Activated effector memory CD4-positive, alpha-beta T cell treated with Interleukin-2 at 50 U/mL for 16 hours (primary cell): ENCODE data around the gene CNNM3.
"Not testable (repeated sequence)": the region's sequence is repeated elsewhere in the genome, so short reads cannot be mapped to it uniquely, and the experiment has no call there.

Experiments used
- DNase-seq: peaks from one replicate; pipeline ENCODE4 v3.0.0-alpha.2; 2020

CNNM3 gene

DNA sequence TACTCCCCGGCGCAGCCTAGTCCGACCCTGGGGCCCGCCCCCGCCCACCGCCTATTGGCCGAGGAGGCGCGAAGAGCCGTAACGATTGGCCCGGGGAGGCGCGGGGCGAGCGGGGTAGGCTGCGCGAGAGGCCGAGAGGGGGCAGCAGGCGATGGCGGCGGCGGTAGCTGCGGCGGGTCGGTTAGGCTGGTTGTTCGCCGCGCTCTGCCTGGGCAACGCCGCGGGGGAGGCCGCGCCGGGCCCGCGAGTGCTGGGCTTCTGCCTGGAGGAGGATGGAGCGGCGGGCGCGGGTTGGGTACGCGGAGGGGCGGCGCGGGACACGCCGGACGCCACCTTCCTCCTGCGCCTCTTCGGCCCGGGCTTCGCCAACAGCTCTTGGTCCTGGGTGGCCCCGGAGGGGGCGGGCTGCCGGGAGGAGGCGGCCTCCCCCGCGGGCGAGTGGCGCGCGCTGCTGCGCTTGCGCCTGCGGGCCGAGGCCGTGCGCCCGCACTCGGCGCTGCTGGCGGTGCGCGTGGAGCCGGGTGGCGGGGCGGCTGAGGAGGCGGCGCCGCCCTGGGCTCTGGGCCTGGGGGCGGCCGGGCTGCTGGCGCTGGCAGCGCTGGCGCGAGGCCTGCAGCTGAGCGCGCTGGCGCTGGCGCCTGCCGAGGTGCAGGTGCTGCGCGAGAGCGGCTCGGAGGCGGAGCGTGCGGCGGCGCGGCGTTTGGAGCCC, at the start of gene CNNM3:
Gene CNNM3, plus strand, starts transcription at position 142 of the 709 bp plus-strand sequence. Its CDS starts 10 bp downstream, at position 152.
- peak; percentile 94 for DNase-seq

- DNase-seq, result no peak
These were observed 48.8 kb upstream of the CNNM3 start for GRCh38 chr2:96767135-96767871.

DNA sequence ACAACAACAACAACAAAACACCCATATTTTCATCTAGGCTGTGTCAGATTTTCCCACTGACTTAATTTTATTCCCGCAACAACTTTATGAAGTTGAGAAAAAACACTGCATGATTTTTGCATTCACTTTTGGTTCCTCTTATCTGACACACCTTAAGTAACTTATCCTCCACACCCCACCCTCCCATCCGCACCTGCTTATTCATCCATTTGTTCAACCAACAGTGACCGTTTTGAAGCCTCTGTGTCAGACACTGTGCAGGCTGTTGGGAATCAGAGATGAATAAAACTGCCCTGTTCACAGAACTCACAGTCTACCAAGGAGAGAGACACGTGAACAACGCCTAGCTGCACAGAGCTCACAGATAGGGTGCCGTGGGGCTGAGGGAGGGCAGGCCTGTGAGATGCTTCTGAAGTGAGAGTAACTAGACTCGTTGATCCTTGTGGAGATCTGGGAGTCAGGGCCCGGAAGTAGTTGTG, 47.9 kb upstream of the CNNM3 start:
- no peak for DNase-seq

GRCh38 chr2:96769814-96770213, 46.3 kb upstream of the CNNM3 start:
- no peak for DNase-seq

DNA sequence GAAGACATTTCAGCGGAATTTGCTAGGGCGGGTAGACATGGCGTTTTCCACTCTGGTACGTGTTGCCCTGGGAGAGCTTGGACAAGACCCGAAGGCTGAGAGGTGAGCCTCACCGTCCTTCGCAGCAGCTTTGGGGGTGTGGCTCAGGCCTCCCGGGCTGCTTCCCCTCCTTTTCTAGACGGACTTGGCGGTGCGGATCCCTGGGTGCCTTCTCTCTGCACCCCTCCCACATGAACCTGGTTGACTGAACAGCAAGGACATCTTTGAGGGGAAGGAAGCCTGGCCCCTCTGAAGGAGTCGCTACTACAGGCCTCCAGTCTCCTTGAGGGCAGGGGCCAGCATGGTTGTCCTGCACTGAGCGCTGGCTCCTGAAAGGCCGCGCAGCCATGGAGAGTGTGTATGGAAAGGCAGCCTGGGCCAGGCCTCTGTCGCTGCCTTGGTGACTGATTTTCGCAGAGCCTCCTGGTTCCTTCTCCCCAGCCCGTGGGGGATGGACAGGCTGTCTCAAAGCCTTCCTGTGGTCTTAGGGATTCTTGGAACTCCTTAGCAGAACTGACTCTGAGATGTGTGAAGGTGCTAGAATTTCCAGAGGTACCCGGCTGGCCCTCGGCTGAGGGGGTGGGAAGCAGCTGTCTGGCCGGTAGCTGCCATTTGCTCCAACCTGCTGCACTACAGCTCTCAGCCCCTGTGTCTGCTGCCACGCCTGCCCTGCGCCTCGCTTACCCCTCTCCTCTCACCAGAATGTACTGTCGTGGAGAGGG, 45.4 kb upstream of the CNNM3 start:
- no peak for DNase-seq

GRCh38 chr2:96771796-96772618, 44.1 kb upstream of the CNNM3 start:
- no peak for DNase-seq

DNA sequence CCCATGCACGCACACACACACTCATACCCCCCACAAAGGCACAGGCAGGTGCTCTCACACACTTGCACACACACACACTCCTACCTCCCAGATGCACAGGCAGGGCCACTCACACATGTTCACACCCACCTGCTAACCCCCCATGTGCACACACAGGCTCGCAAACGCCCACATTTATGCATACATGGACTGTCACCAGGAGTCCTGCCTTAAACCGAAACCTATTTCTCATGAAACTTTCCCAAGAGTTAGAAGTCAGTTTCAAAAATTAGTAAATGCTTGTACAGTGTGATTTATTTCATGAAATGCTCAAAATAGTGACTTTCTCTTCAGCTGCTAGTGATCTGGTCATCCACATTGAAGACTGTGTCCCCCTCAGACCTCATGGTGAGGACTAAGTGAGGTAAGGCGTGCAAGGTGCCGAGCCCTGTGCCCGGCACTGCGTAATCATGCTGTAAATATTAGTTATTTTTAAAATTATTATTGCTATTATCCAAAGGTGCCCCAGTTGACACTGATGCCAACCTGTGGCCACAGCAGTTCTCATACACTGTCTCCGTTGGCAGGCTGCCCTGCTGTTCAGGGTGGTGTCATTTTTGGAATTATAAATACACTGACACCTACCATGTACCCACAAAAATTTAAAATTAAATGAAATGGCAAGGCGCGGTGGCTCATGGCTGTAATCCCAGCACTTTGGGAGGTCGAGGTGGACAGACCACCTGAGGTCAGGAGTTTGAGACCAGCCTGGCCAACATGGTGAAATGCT, 43.0 kb upstream of the CNNM3 start:
- no peak for DNase-seq

GRCh38 chr2:96773922-96774321, 42.1 kb upstream of the CNNM3 start:
- peak; percentile 14 for DNase-seq

GRCh38 chr2:96775160-96775559, 40.9 kb upstream of the CNNM3 start:
- DNase-seq, result no peak

- DNase-seq, result no peak
These were observed 32.7 kb upstream of the CNNM3 start for GRCh38 chr2:96783388-96783787.

- no peak for DNase-seq
These were observed 28.7 kb upstream of the CNNM3 start for GRCh38 chr2:96787411-96787810.

DNA sequence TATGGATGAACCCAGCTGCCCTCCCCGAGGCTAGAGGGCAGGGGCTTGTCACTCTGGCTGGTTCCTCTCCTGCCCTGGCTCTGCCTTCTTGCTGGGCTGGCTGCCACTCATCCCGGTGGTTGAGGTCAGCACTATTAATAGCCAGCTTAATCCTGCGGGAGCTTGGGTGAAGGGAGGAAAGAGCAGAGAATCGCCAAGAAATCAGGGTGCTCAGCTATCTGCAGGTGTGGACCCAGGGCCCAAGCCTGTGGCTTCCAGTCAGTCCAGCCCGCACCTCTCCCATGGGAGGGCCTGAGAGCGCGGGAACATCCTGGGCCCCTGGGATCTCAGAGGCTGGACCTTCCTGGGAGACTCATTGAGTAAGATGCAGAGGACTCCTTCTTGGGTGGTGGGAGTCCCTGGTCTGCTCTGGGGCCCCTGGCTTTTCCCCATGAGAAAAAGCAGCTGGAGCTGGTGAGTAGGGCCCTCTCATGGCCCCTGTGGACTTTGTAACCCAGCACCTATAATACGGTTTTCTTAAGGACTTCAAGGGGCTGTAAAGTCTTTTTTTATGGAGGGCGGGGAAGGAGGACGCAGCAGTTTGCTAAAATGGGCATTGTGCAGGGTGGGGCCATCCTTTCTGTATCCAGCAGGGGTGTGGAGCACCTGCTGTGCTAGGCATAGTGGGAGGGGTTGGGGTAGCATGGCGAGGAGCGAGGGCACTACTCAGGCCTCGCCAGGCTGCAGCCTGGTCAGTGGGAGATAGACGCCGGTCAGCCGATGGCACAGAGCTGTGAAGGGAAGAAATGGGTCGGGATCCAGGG, 27.4 kb upstream of the CNNM3 start:
- DNase-seq, result no peak

- no peak for DNase-seq
These were observed 26.8 kb upstream of the CNNM3 start for GRCh38 chr2:96789245-96789617.

DNA sequence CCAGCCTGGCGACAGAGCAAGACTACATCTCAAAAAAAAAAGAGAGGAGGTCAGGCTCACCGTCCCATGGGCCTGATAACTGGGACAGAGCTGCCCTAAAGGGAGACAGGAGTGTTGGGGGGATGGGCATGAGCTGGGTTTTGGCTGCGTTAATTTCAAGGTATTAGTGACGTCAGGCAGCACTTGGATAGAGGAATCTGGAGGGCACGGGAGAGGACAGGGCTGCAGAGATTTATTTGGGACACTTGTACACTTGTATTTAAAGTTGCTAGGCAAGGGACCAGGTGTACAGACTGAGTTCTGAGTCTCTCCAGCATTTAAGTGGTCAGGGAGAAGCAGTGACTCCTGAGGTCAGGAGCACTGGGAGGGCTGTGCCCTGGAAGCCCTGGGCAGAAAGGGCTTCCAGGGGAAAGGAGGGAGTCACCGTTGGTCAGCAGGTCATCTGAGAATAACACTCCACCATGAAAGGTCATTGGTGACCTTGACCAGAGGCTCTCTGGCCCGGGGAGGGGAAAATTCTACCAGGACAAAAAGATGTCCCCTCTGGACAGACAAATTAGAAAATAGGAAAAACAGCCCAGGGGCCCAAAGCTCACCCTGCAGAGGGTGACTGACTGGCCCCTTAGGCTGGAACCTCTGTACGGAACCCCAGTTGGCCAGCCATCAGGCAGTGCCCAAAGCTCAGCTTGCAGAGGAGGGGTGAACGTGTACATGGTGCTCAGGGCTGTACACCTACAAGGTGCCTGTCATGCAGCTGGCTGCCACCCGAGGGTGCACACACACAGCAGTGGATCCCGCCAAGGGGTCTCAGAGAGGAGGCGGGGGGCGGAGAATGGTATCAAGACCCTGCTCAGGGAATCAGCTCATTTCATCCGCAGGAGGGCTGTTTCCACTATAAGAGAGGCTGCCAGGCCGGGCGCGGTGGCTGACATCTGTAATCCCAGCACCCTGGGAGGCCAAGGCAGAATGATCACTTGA, 23.0 kb upstream of the CNNM3 start:
- no peak for DNase-seq

GRCh38 chr2:96795076-96795475, 21.0 kb upstream of the CNNM3 start:
- DNase-seq, result no peak

DNA sequence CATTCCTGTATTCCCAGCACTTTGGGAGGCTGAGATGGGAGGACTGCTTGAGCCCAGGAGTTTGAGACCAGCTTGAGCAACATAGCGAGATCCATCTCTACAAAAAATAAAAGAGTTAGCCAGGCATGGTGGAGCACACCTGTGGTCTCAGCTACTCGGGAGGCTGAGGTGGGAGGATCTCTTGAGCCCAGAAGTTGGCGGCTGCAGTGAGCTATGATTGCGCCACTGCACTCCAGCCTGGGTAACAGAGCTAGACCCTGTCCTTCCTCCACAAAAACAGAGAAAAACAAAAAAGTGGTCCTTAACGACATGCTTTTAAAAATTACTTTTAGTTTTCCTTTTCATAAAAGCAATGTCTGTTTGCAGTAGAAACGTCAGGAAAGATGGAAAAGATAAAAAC, 19.6 kb upstream of the CNNM3 start:
- DNase-seq, result not testable (repeated sequence)

DNA sequence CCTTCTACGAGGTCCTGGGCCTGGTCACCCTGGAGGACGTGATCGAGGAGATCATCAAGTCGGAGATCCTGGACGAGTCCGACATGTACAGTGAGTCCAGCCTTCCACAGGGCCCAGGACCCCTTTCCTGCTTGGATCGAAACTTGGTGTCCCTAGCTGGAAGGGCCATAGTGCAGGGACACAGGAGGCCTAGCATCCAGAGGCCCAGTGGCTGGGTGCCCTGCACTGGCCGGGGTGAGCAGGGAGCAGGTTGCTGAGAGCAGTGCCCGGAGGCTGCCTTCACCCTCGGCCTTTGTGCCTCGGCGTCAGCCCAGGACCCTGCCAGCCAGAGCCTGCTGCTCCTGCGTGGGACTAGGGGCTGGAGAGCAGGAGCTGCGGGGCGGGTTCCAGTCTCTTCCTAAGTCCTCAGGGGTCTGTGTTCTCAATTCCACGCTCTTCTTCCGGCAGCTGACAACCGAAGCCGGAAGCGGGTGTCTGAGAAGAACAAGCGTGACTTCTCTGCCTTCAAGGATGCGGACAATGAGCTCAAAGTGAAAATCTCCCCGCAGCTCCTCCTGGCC, 18.9 kb upstream of the CNNM3 start:
- no peak for DNase-seq

GRCh38 chr2:96798733-96799622, 17.1 kb upstream of the CNNM3 start:
- DNase-seq, result no peak

DNA sequence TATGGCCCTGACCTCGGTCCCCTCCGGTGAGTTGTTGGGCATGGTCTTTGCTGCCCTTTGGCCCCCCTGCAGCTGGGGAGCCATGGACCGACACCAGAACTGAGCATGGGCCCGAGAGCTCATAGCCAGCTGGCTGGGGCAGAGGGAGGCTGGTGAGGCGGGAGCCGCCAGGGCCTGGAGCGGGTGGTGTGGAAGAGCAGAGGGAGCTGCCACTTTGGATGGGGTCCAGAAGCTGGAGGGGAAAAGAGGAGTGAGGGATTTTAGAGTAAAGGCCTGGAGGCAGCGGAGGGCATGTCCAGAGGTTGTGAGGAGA, 16.5 kb upstream of the CNNM3 start:
- DNase-seq, result no peak
